ENCODE data around the gene IDUA.
"Not testable (repeated sequence)": the region's sequence is repeated elsewhere in the genome, so short reads cannot be mapped to it uniquely, and the experiment has no call there.

IDUA gene

DNA sequence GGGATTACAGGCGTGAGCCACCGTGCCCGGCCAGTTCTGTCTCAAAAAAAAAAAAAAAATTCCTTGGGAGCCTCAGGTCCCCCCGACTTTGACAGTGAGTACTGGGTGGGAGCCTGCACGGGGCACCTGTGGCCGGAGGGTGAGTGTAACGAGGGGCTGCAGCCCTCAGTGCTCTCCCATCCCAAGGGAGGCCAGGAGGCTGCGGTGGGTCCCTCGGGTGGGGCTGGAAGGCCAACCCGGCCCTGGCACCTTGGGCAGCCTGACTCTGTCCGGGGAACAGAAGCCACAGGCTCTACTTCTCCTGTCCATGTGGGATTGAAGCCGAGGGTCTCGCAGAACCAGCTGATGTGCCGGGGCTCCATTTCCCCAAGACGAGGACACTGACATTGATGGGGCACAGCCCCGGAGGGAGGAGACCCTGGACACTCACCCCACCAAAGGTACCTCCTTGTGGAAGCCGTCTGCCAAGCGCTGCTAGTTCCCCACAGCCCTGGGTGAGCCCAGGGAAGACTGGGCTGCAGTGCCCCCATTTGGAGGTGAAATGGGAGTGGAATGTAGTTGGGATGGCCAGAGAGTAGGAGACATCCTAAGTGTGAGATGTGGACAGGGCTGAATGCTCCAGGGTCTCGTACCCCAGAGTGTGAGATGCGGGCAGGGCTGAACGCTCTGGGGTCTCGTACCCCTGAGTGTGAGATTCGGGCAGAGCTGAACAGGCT, 8.6 kb downstream of the IDUA start:
- no peaks in the 10 kb centered on the region for H3K4me1 Mint-ChIP-seq (ENCODE audit: low read depth)
- H3K27me3 Mint-ChIP-seq (ENCODE audit: low read depth), result peaks cover 27% of the 10 kb centered on the region
- no peak overlapping the region for H3K27ac Mint-ChIP-seq
- no peaks in the 10 kb centered on the region for H3K9me3 Mint-ChIP-seq
- DNase-seq (ENCODE audit: low spot score), result no peak
- no peaks in the 10 kb centered on the region for H3K36me3 Mint-ChIP-seq (ENCODE audit: low read depth)
- no peak overlapping the region for H3K4me3 Mint-ChIP-seq

DNA sequence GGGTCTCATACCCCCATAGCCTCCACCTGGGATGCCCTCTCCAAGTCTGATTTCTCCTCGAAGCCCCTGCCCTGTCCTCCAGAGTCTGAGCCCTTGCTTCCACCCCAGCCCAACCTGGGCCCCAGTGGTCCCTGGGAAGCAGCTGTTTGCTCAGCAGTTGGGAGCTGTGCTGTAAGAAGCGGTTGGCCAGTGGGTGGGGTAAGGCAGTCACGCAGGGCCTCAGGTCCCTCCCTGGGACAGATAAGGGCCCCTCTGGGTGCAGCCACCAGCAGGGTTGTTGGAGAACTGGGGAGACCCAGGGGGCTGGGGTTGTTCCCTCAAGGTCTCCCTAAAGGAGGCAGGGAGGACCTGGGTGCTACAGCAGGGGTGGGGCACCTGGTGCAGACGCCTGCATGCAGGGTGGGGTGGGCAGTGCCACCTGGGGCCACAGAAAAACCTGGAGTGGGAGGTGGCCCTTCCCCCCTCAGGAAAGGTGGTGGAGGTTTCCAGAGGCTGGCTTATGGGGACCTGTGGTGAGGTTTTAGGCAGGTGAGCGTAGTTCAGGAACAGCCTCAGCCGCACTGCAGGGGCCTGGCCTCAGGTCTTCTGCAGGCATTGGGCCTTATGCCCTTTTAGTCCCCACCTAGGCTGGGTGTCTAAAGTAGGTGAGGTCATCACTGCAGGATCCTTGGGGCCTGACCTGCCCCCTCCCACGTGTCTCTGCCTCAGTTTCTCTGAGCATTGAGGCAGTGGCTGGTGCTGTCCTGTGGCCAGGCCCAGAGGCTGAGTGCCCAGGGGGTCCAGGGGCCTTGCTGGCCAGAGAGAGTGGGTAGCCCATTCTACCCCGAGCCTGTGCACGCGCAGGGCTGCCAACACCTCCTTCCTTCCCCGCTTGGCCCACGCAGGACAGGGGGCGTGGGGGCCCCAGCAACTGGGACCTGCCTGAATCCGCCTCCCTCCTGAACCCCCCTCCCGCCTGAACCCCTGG, 9.5 kb downstream of the IDUA start:
- H3K27me3 Mint-ChIP-seq (ENCODE audit: low read depth), result peaks cover 29% of the 10 kb centered on the region
- no peaks in the 10 kb centered on the region for H3K9me3 Mint-ChIP-seq
- H3K36me3 Mint-ChIP-seq (ENCODE audit: low read depth), result no peaks in the 10 kb centered on the region
- no peaks in the 10 kb centered on the region for H3K4me1 Mint-ChIP-seq (ENCODE audit: low read depth)
- H3K27ac Mint-ChIP-seq, result no peak overlapping the region
- no peak overlapping the region for H3K4me3 Mint-ChIP-seq
- no peak for DNase-seq (ENCODE audit: low spot score)

GRCh38 chr4:996997-997374, 10.1 kb downstream of the IDUA start:
- Mint-ChIP-seq H3K27me3 (ENCODE audit: low read depth) (peaks cover 35% of the 10 kb centered on the region), H3K4me1 (ENCODE audit: low read depth) (no peaks in the 10 kb centered on the region), H3K9me3 (no peaks in the 10 kb centered on the region), H3K27ac (no peak overlapping the region), H3K4me3 (no peak overlapping the region), H3K36me3 (ENCODE audit: low read depth) (no peaks in the 10 kb centered on the region)
- no peak for DNase-seq (ENCODE audit: low spot score)

DNA sequence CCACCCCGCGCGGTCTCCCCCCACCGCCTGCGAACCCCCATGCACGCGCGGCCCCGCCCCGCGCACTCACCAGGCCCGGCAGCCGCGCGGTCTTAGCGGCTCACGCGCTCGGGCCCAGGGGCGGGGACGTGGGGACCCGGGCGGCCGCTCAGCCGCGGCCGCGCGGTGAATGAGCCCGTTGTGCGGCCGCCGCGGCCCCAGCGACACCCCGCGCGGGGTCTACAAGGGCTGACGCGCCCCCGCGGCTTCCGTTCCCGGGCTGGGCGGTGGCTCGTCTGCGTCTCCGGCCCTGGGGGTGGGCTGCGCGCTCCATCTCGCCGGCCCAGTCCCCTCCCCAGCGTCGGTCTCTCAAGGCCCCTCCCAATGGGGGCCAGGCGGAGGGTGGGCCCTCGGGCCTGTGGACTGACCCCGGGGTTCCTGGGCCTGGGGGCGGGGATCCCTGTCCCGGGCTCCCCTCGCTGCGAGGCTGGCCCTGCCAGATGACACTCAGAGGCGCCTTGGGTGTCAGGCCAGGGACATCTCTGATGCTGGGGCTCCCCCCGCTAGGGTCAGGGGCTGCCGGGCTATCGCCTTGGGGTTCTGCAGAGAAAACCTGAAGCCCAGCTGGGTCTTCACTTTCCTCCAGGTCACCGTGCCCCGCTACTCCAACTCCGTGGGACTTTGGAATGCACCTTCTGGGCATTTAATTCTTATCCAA, 10.7 kb downstream of the IDUA start:
- Mint-ChIP-seq H3K27me3 (ENCODE audit: low read depth) (peaks cover 37% of the 10 kb centered on the region), H3K36me3 (ENCODE audit: low read depth) (no peaks in the 10 kb centered on the region), H3K27ac (no peak overlapping the region), H3K4me1 (ENCODE audit: low read depth) (no peaks in the 10 kb centered on the region), H3K9me3 (no peaks in the 10 kb centered on the region), H3K4me3 (no peak overlapping the region)
- no peak for DNase-seq (ENCODE audit: low spot score)

GRCh38 chr4:998096-998691, 11.3 kb downstream of the IDUA start:
- no peaks in the 10 kb centered on the region for H3K36me3 Mint-ChIP-seq (ENCODE audit: low read depth)
- H3K4me1 Mint-ChIP-seq (ENCODE audit: low read depth), result no peaks in the 10 kb centered on the region
- peaks cover 37% of the 10 kb centered on the region for H3K27me3 Mint-ChIP-seq (ENCODE audit: low read depth)
- DNase-seq (ENCODE audit: low spot score), result no peak
- H3K9me3 Mint-ChIP-seq, result no peaks in the 10 kb centered on the region
- no peak overlapping the region for H3K4me3 Mint-ChIP-seq
- H3K27ac Mint-ChIP-seq, result no peak overlapping the region

- H3K27me3 Mint-ChIP-seq (ENCODE audit: low read depth), result peaks cover 41% of the 10 kb centered on the region
- DNase-seq (ENCODE audit: low spot score); H3K9me3 Mint-ChIP-seq; H3K4me1 Mint-ChIP-seq (ENCODE audit: low read depth); H3K27ac Mint-ChIP-seq; H3K36me3 Mint-ChIP-seq (ENCODE audit: low read depth); H3K4me3 Mint-ChIP-seq: not testable (repeated sequence)
These were observed 12.5 kb downstream of the IDUA start for GRCh38 chr4:999240-999863.

DNA sequence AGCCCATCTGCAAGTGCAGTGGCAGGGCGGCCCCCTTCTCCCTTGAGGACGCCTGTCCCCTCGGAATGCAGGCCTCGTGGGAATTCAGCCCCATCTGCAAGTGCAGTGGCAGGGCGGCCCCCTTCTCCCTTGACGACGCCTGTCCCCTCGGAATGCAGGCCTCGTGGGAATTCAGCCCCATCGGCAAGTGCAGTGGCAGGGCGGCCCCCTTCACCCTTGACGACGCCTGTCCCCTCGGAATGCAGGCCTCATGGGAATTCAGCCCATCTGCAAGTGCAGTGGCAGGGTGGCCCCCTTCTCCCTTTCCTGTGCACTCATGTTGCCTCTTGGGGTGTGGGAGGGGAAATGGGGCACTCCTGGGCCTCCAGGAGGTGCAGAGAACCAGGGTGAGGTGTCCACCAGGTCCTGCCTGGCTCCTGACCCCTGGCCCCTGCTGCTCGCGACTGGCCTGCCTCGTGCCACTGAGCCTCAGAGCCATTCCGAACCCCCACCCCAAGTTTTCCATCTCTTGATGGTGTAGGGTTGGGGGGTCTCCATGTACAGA, 13.1 kb downstream of the IDUA start:
- H3K4me3 Mint-ChIP-seq, result no peak overlapping the region
- no peak overlapping the region for H3K27ac Mint-ChIP-seq
- no peaks in the 10 kb centered on the region for H3K4me1 Mint-ChIP-seq (ENCODE audit: low read depth)
- no peaks in the 10 kb centered on the region for H3K36me3 Mint-ChIP-seq (ENCODE audit: low read depth)
- no peaks in the 10 kb centered on the region for H3K9me3 Mint-ChIP-seq
- DNase-seq (ENCODE audit: low spot score), result no peak
- peaks cover 46% of the 10 kb centered on the region for H3K27me3 Mint-ChIP-seq (ENCODE audit: low read depth)

GRCh38 chr4:1000686-1001260, 13.9 kb downstream of the IDUA start:
- H3K9me3 Mint-ChIP-seq, result no peaks in the 10 kb centered on the region
- no peak overlapping the region for H3K4me3 Mint-ChIP-seq
- DNase-seq (ENCODE audit: low spot score), result no peak

GRCh38 chr4:1001561-1002130, 14.8 kb downstream of the IDUA start:
- Mint-ChIP-seq H3K4me3 (no peak overlapping the region), H3K27me3 (ENCODE audit: low read depth) (peaks cover 47% of the 10 kb centered on the region), H3K9me3 (no peaks in the 10 kb centered on the region), H3K36me3 (ENCODE audit: low read depth) (no peaks in the 10 kb centered on the region), H3K27ac (no peak overlapping the region), H3K4me1 (ENCODE audit: low read depth) (no peaks in the 10 kb centered on the region)
- DNase-seq (ENCODE audit: low spot score), result no peak

More at GRCh38 chr4:1000686-1001260, 13.9 kb downstream of the IDUA start:
- peaks cover 48% of the 10 kb centered on the region for H3K27me3 Mint-ChIP-seq (ENCODE audit: low read depth)
- H3K4me1 Mint-ChIP-seq (ENCODE audit: low read depth), result no peaks in the 10 kb centered on the region
- no peak overlapping the region for H3K27ac Mint-ChIP-seq
- no peaks in the 10 kb centered on the region for H3K36me3 Mint-ChIP-seq (ENCODE audit: low read depth)

DNA sequence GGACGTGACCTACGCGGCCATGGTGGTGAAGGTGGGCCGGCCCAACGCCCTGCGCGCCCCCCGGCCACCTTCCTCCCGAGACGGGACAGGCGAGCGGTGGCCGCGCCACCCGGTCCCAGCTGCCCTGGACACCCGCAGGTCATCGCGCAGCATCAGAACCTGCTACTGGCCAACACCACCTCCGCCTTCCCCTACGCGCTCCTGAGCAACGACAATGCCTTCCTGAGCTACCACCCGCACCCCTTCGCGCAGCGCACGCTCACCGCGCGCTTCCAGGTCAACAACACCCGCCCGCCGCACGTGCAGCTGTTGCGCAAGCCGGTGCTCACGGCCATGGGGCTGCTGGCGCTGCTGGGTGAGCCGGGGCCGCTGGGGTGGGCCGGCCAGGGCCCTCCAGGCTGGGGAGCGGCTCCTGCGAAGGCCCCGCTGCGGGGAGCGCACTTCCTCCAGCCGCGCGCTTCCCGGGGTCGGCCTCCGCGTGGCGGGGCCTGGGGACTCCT, 15.3 kb downstream of the IDUA start:
- Mint-ChIP-seq H3K36me3 (ENCODE audit: low read depth) (no peaks in the 10 kb centered on the region), H3K4me1 (ENCODE audit: low read depth) (no peaks in the 10 kb centered on the region), H3K9me3 (no peaks in the 10 kb centered on the region), H3K27ac (no peak overlapping the region), H3K4me3 (no peak overlapping the region), H3K27me3 (ENCODE audit: low read depth) (peaks cover 48% of the 10 kb centered on the region)
- DNase-seq (ENCODE audit: low spot score), result no peak

- no peak for DNase-seq (ENCODE audit: low spot score)
- Mint-ChIP-seq H3K9me3 (no peaks in the 10 kb centered on the region), H3K36me3 (ENCODE audit: low read depth) (no peaks in the 10 kb centered on the region), H3K4me1 (ENCODE audit: low read depth) (peaks cover 2% of the 10 kb centered on the region), H3K27me3 (ENCODE audit: low read depth) (peaks cover 50% of the 10 kb centered on the region), H3K27ac (no peak overlapping the region), H3K4me3 (no peak overlapping the region)
These were observed 15.9 kb downstream of the IDUA start for GRCh38 chr4:1002631-1003251.

DNA sequence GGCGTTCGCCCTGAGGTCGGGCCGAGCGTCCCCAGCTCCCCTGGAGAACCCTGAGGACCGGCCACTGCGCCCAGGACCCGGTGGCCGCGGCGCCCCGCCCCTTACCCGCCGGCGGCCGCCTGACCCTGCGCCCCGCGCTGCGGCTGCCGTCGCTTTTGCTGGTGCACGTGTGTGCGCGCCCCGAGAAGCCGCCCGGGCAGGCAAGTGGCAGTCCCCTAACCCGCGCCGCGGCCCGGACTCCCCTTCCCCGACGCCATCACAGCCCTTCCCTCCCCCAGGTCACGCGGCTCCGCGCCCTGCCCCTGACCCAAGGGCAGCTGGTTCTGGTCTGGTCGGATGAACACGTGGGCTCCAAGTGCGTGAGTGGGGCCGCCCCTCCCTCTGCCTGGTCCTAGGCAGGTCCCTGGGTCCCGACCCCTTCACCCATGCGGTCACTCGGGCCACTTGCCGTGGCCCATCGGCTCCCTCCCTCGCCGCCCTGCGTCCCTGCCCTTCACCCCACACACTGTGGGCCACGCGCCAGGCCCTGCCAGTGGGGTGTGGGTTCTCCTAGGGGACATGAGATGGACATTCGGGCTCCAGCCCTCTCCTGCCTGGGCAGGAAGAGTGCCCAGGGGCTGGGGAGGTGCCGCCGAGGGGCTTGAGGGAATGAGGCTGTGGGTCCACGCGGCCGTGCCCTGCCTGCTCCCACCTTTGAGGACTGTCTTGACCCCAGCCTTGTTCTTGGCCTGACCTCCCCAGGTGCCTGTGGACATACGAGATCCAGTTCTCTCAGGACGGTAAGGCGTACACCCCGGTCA, 16.6 kb downstream of the IDUA start:
- Mint-ChIP-seq H3K4me3 (no peak overlapping the region), H3K27ac (no peak overlapping the region), H3K9me3 (no peaks in the 10 kb centered on the region), H3K27me3 (ENCODE audit: low read depth) (peaks cover 50% of the 10 kb centered on the region), H3K4me1 (ENCODE audit: low read depth) (peaks cover 3% of the 10 kb centered on the region), H3K36me3 (ENCODE audit: low read depth) (no peaks in the 10 kb centered on the region)
- DNase-seq (ENCODE audit: low spot score), result no peak

Measured in T-helper 2 cell treated with Interferon-gamma antibody and Interleukin-4, amounts not matched to agents 5 μg/mL and 100 μg/mL, for 36 hours (primary cell).